ENCODE measurements around the gene APOL1.

GRCh38 chr22:36243986-36244385, 8.9 kb upstream of the APOL1 start:
- TF ChIP-seq CTCF (IDR thresholded peaks at IDR 0.05), result no peak
- no peak for TF ChIP-seq POLR2A (IDR thresholded peaks at IDR 0.05)
- no peak for TF ChIP-seq EP300 (IDR thresholded peaks at IDR 0.05)
